Measurements from ENCODE around the gene TSR2. TPM values are rescaled to one million over a fixed set of nuclear protein-coding genes. Genes with fewer than 3 reads are reported as not detected.

The TSR2 gene
- total and polyA plus RNA-seq, 2 donors from 2014 or later, result 48.0 to 70.2 TPM

- intact Hi-C loops (cut with DNase I), result no loop called here
- Histone ChIP-seq H3K36me3 (ENCODE audit: control insufficient read depth in 2 of 3, insufficient read depth in 3 of 3, low read length in 3 of 3) (no peaks in the 10 kb centered on the region), H3K9me3 (ENCODE audit: control insufficient read depth in 2 of 3, insufficient read depth in 1 of 3, low read length in 3 of 3) (no peaks in the 10 kb centered on the region), H3K9ac (ENCODE audit: low read length in 3 of 3) (no peak overlapping the region), H3K4me3 (ENCODE audit: low read length in 3 of 3) (no peak overlapping the region), H3K27ac (ENCODE audit: low read depth in 2 of 2, low read length in 2 of 2) (no peak overlapping the region), H3K27me3 (ENCODE audit: control insufficient read depth, insufficient read depth, low read length) (no peaks in the 10 kb centered on the region), H3K4me1 (ENCODE audit: control insufficient read depth in 2 of 3, insufficient read depth in 2 of 3, low read depth in 1 of 3, low read length in 3 of 3) (peaks cover 0 to 5% (median 0%) of the 10 kb centered on the region in 3 donors)
- TF ChIP-seq CTCF (IDR thresholded peaks at IDR 0.05; ENCODE audit: borderline replicate concordance, extremely low read depth, insufficient read depth), result no peak
- FAIRE-seq (no peak), DNase-seq (peak in 1 of 5 donors; percentile 72)
Observed at GRCh38 chrX:54492340-54492739, 52.1 kb downstream of the TSR2 start.

- intact Hi-C loops (cut with DNase I), result no loop called here
- no peak for TF ChIP-seq CTCF (IDR thresholded peaks at IDR 0.05; ENCODE audit: borderline replicate concordance, extremely low read depth, insufficient read depth)
- H3K27ac ChIP-seq (ENCODE audit: low read depth in 2 of 2, low read length in 2 of 2), result no peak overlapping the region
- H3K36me3 ChIP-seq (ENCODE audit: control insufficient read depth in 2 of 3, insufficient read depth in 3 of 3, low read length in 3 of 3), result no peaks in the 10 kb centered on the region
- no peaks in the 10 kb centered on the region for H3K9me3 ChIP-seq (ENCODE audit: control insufficient read depth in 2 of 3, insufficient read depth in 1 of 3, low read length in 3 of 3)
- peak overlapping the region; percentile 59 to 70 (median 65) for H3K4me3 ChIP-seq (ENCODE audit: low read length in 3 of 3)
- peaks cover 0 to 5% (median 0%) of the 10 kb centered on the region in 3 donors for H3K4me1 ChIP-seq (ENCODE audit: control insufficient read depth in 2 of 3, insufficient read depth in 2 of 3, low read depth in 1 of 3, low read length in 3 of 3)
- FAIRE-seq (no peak), DNase-seq (peak in 1 of 5 donors; percentile 38)
- peak overlapping the region; percentile 6 to 62 (median 26) for H3K9ac ChIP-seq (ENCODE audit: low read length in 3 of 3)
- no peaks in the 10 kb centered on the region for H3K27me3 ChIP-seq (ENCODE audit: control insufficient read depth, insufficient read depth, low read length)
Observed at GRCh38 chrX:54494166-54494988, 54.2 kb downstream of the TSR2 start.

Other genes with a start within 250 kb of the TSR2 start
- gene WNK3, start 82.4 kb upstream of the TSR2 start, total RNA-seq, result 5.6 TPM
- 0.75 TPM for gene WNK3, start 82.4 kb upstream of the TSR2 start, polyA plus RNA-seq (ENCODE audit: insufficient read depth, low read depth, low replicate concordance)
- gene FGD1, start 55.8 kb downstream of the TSR2 start, total RNA-seq, result 4.7 TPM
- 2.7 TPM for gene FGD1, start 55.8 kb downstream of the TSR2 start, polyA plus RNA-seq (ENCODE audit: insufficient read depth, low read depth, low replicate concordance)
- gene GNL3L, start 89.8 kb downstream of the TSR2 start, total RNA-seq, result 45.0 TPM
- gene GNL3L, start 89.8 kb downstream of the TSR2 start, polyA plus RNA-seq (ENCODE audit: insufficient read depth, low read depth, low replicate concordance), result 2.5 TPM